Right lobe of liver (tissue), 6 donors: Measurements from ENCODE around the gene ETS2. TPM values are rescaled to one million over a fixed set of nuclear protein-coding genes. Genes with fewer than 3 reads are reported as not detected.

Experiments used
- ATAC-seq, 4 donors: fragments of 200-7000 bp; cut with Tn5 transposase; one replicate each; pipeline ENCODE4 v1.9.1; 2020; ENCODE audit warnings: mild to moderate bottlenecking in 4 of 4, moderate library complexity in 4 of 4
- DNase-seq, 3 donors: peaks; one replicate each; pipeline ENCODE4 v3.0.0-alpha.2; 2020
- H3K27ac ChIP-seq, 3 donors: fragments of 200-600 bp; one replicate each; pipeline ENCODE4 v1.8.0; 2022
- H3K27me3 ChIP-seq, 2 donors: fragments of 200-600 bp; one replicate each; pipeline ENCODE4 v1.8.0; 2022
- H3K36me3 ChIP-seq, 4 donors: fragments of 200-600 bp; sonication (generic) in 1 of 4; one replicate each; pipeline versions ENCODE4 v1.5.1 to v1.8.0; 2017 to 2022; ENCODE audit warnings: control low read depth in 1 of 4
- H3K4me1 ChIP-seq, 4 donors: fragments of 200-600 bp; sonication (generic) in 1 of 4; one replicate each; pipeline versions ENCODE4 v1.5.1 to v1.8.0; 2017 to 2022; ENCODE audit warnings: control low read depth in 1 of 4
- H3K4me3 ChIP-seq, 3 donors: fragments of 200-600 bp; one replicate each; pipeline ENCODE4 v1.8.0; 2022
- H3K9me3 ChIP-seq, 4 donors: fragments of 200-600 bp; sonication (generic) in 1 of 4; one replicate each; pipeline versions ENCODE4 v1.5.1 to v1.8.0; 2017 to 2022; ENCODE audit warnings: control low read depth in 1 of 4
- POLR2A ChIP-seq: fragments of 450-650 bp; IDR thresholded peaks from one replicate; pipeline ENCODE4 v1.6.1; 2017; ENCODE audit warnings: antibody characterized with exemption, mild to moderate bottlenecking
- WGBS: methylation state at CpG from one replicate; pipeline ENCODE4 v1.1.6; 2018; ENCODE audit warnings: low coverage, low lambda C conversion rate; ENCODE audit not compliant: insufficient coverage; ENCODE audit errors: missing lambda C conversion rate; 5-methylcytosine and 5-hydroxymethylcytosine counted together
- intact Hi-C, 2 donors: fragments of 100-400 bp; cut with DNase I; formaldehyde crosslinking; loops; one replicate each; pipeline versions ENCODE4 v1.11.2 to v1.14.1; 2022
- total RNA-seq, 6 experiments: library from RNA; depleted of rRNA in 2 of 6; stranded (reverse); fragments of >200 nt in 2 of 6; fragmentation: NEBNext Ultra II Directional in 3 of 6; extraction: Animal tissue kit (Norgen Biotek cat#: 25700) in 3 of 6; gene quantifications; one replicate each; pipeline versions ENCODE4 v1.1.0 to v1.2.4, GENCODE V29; 2016 to 2023
- TF ChIP-seq, protein P1 (sequence below), 4 donors: fragments of 200-600 bp in 3 of 4; fragments of 450-650 bp in 1 of 4; IDR thresholded peaks; one replicate each; pipeline versions ENCODE4 v1.5.1 to v1.8.0; 2016 to 2022; ENCODE audit warnings: antibody characterized with exemption in 4 of 4, mild to moderate bottlenecking in 2 of 4
- donor health status: DM: no; HTN: yes; CAD: no.
- donor health status: DM: no; HTN: no; CAD: no.
- donor health status: DM: no; HTN: no; CAD: no.
- donor health status: DM: no; HTN: yes; CAD: no.
- donor health status: DM: no; HTN: yes; CAD: no.

ETS2 gene
- total RNA-seq, 6 experiments from 2014 or later: 38.3 to 252 (median 129) TPM

DNA sequence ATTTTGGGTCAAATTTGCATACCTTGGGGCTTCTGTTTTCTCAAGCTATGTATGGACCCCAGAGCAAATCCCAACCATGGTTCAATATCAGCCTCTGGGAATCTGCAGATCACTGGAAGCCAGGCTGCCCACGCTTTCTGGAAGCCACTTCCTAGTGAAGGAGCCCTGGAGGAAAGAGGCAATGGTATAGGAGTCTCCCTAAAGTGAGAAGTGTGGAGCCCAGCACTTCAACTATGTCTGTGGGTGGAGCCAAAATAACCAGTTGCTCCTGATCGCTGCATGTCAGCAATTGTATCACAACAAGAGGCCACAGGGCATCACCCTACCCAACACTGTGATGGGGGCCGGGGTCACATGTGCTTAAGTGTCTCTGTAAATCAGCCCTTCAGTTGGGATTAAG lies 26.9 kb downstream of the ETS2 start:
- H3K27ac ChIP-seq: peak overlapping the region in 2 of 3 donors; percentile 92
- H3K4me1 ChIP-seq: peaks cover 0 to 32% (median 7%) of the 10 kb centered on the region in 4 donors
- intact Hi-C loops: no loop called here
- no peak for TF ChIP-seq POLR2A
- no peak overlapping the region for H3K4me3 ChIP-seq
- no peak for ATAC-seq
- no peaks in the 10 kb centered on the region for H3K27me3 ChIP-seq
- no peaks in the 10 kb centered on the region for H3K9me3 ChIP-seq
- DNase-seq: no peak
- no peaks in the 10 kb centered on the region for H3K36me3 ChIP-seq
- 100% methylated on average over 1 of the region's 3 CpGs for WGBS

GRCh38 chr21:38833117-38833516 lies 27.4 kb downstream of the ETS2 start:
- DNase-seq: no peak
- Histone ChIP-seq H3K9me3 (no peaks in the 10 kb centered on the region), H3K36me3 (no peaks in the 10 kb centered on the region), H3K4me1 (peaks cover 0 to 32% (median 7%) of the 10 kb centered on the region in 4 donors), H3K27ac (peak overlapping the region in 1 of 3 donors; percentile 53), H3K27me3 (no peaks in the 10 kb centered on the region), H3K4me3 (no peak overlapping the region)
- intact Hi-C loops: no loop called here
- 0% methylated on average over 1 of the region's 3 CpGs for WGBS
- no peak for ATAC-seq
- TF ChIP-seq, protein P1, sequence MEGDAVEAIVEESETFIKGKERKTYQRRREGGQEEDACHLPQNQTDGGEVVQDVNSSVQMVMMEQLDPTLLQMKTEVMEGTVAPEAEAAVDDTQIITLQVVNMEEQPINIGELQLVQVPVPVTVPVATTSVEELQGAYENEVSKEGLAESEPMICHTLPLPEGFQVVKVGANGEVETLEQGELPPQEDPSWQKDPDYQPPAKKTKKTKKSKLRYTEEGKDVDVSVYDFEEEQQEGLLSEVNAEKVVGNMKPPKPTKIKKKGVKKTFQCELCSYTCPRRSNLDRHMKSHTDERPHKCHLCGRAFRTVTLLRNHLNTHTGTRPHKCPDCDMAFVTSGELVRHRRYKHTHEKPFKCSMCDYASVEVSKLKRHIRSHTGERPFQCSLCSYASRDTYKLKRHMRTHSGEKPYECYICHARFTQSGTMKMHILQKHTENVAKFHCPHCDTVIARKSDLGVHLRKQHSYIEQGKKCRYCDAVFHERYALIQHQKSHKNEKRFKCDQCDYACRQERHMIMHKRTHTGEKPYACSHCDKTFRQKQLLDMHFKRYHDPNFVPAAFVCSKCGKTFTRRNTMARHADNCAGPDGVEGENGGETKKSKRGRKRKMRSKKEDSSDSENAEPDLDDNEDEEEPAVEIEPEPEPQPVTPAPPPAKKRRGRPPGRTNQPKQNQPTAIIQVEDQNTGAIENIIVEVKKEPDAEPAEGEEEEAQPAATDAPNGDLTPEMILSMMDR (IDR thresholded peaks at IDR 0.05): peak in 1 of 4 donors; percentile 14
- TF ChIP-seq POLR2A: no peak

DNA sequence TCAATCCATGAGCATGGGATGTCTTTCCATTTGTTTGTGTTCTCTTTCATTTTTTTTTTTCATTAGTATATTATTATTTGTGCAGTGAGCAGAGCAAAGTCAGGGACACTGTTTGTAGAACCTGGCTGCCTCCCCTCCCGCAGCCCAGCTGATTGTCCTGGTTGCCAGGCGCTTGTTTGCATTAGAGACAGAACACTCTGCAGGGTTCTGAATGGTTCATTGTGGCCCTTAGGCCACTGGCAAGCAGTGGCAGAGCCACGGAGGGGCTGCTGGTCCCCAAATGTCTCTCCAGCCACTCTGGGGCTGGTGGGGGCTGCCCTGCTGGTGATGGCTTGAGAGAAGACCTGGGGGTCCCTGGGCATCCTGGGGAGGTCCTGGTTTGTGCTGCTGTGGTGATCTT lies 29.0 kb downstream of the ETS2 start:
- H3K27ac ChIP-seq: peak overlapping the region in 1 of 3 donors; percentile 72
- peak in 1 of 4 donors; percentile 78 for ATAC-seq
- WGBS: 100% methylated on average over 1 of the region's 3 CpGs
- H3K27me3 ChIP-seq: no peaks in the 10 kb centered on the region
- peaks cover 0 to 32% (median 7%) of the 10 kb centered on the region in 4 donors for H3K4me1 ChIP-seq
- intact Hi-C loops: no loop called here
- DNase-seq: peak in 1 of 3 donors; percentile 85
- no peak overlapping the region for H3K4me3 ChIP-seq
- H3K36me3 ChIP-seq: no peaks in the 10 kb centered on the region
- TF ChIP-seq, protein P1 (IDR thresholded peaks at IDR 0.05): no peak
- TF ChIP-seq POLR2A: no peak
- no peaks in the 10 kb centered on the region for H3K9me3 ChIP-seq

DNA sequence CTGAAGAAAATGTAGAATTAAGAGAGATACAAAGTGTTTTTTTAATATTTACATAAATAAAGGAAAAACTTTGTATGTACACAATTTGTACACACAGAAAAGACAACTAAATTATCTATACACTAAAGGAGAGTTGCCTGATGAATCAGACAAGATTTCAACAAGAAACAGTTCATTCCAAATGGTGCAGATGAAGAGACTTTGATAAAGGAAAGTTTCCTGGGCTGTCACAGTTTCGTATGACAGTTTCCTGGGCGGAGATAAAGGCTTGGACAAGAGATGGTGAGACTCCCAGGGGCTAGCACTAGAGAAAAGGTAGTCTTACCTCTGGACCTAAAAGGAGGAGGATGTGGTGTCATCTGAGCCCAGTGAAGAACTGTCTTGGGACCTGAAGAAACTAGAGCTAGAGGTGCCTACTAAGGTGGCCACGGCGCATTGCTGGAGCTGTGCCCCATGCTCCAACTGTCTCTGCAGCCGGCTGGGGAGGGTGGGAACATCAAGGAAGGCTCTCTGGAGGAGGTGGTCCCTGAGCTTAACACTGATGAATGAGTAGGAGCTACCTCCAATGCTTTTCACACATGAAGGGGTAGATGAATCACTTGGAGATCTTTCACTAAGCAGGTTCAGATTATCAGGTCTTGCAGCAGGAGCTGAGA lies 32.2 kb downstream of the ETS2 start:
- no peak for DNase-seq
- Histone ChIP-seq H3K4me3 (no peak overlapping the region), H3K36me3 (no peaks in the 10 kb centered on the region), H3K4me1 (peaks cover 0 to 13% (median 0%) of the 10 kb centered on the region in 4 donors), H3K27ac (no peak overlapping the region), H3K27me3 (no peaks in the 10 kb centered on the region), H3K9me3 (no peaks in the 10 kb centered on the region)
- WGBS: 46% methylated on average over 3 of the region's 5 CpGs
- ATAC-seq: no peak
- intact Hi-C loops: no loop called here
- TF ChIP-seq, protein P1 (IDR thresholded peaks at IDR 0.05): no peak
- no peak for TF ChIP-seq POLR2A

DNA sequence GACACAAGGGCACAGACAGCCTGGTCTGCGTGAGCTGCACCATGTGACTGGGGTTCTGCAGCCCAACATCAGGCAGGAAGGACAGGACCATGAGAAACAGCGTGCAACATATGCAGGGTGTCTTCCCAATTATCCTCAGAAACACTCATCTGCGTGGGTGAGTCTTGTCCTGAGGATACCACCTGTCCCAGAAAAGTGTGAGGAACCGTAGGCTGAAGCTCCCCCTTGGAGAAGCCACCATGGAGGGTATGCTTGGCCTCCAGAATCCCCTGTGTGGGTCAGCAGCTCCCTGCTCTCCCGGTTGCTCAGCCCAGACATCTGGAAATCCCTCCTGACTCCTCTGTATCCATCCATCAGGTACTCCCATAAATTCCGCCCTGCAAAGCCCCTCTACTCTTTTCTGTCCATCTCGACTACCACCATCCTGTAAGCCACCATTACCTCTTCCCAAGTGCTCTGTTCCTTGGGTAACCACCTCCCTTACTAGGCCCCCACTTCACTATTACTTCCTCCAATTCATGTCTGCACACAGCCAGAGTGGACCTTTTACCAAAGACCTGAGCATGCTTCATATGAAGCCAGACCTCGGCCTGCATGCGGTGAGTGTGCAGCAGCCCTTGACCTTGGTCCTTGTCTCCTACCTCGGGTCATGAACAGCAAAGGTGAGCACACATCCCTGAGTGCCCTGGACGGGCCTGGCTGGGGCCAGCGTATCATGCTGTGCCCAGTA lies 33.0 kb downstream of the ETS2 start:
- ATAC-seq: peak; percentile 21 to 45 (median 40)
- TF ChIP-seq, protein P1 (IDR thresholded peaks at IDR 0.05): no peak
- TF ChIP-seq POLR2A: no peak
- intact Hi-C loops: no loop called here
- no peaks in the 10 kb centered on the region for H3K27me3 ChIP-seq
- H3K36me3 ChIP-seq: no peaks in the 10 kb centered on the region
- H3K4me3 ChIP-seq: no peak overlapping the region
- H3K4me1 ChIP-seq: peaks cover 0 to 13% (median 0%) of the 10 kb centered on the region in 4 donors
- no peak for DNase-seq
- 86% methylated on average over 6 of the region's 12 CpGs for WGBS
- no peak overlapping the region for H3K27ac ChIP-seq
- no peaks in the 10 kb centered on the region for H3K9me3 ChIP-seq
